ENCODE data around the gene FBRS.

GRCh38 chr16:30633526-30633925 is 24.7 kb upstream of the FBRS start:
- TF ChIP-seq EZH2phosphoT487 (IDR thresholded peaks at IDR 0.05; ENCODE audit: borderline replicate concordance, low read length) (no peak), CTCF (IDR thresholded peaks at IDR 0.05; ENCODE audit: low read depth, low read length, poor library complexity, severe bottlenecking) (no peak)
